Trophoblast cell (in vitro differentiated cells and primary cell): ENCODE results near the gene FGFR3.

Experiments
- DNase-seq, 2 donors: peaks; one replicate each; pipeline ENCODE4 v3.0.0-alpha.2; 2016
- H2AFZ ChIP-seq: 2 replicates; pipeline ENCODE4 v1.6.1; 2013; ENCODE audit warnings: low read length, moderate library complexity, mild to moderate bottlenecking; ENCODE audit not compliant: insufficient read depth, poor library complexity
- H2AK5ac ChIP-seq: 2 replicates; pipeline ENCODE4 v1.6.1; 2013; ENCODE audit warnings: mild to moderate bottlenecking, low read length
- H2BK120ac ChIP-seq: 2 replicates; pipeline ENCODE4 v1.6.1; 2013; ENCODE audit warnings: low read length, mild to moderate bottlenecking, moderate library complexity; ENCODE audit not compliant: insufficient read depth, poor library complexity
- H2BK12ac ChIP-seq: 2 replicates; pipeline ENCODE4 v1.6.1; 2013; ENCODE audit warnings: mild to moderate bottlenecking, low read length, moderate library complexity
- H2BK5ac ChIP-seq: 2 replicates; pipeline ENCODE4 v1.6.1; 2013; ENCODE audit warnings: low read length, low read depth, moderate library complexity, mild to moderate bottlenecking; ENCODE audit not compliant: poor library complexity
- H3K14ac ChIP-seq: 2 replicates; pipeline ENCODE4 v1.6.1; 2013; ENCODE audit warnings: mild to moderate bottlenecking, low read length
- H3K18ac ChIP-seq: 2 replicates; pipeline ENCODE4 v1.6.1; 2013; ENCODE audit warnings: mild to moderate bottlenecking, low read length
- H3K23ac ChIP-seq: 2 replicates; pipeline ENCODE4 v1.6.1; 2013; ENCODE audit warnings: low read length
- H3K27ac ChIP-seq: 2 replicates; pipeline ENCODE4 v1.5.1; 2013; ENCODE audit warnings: low read depth, mild to moderate bottlenecking, inconsistent platforms, low read length, moderate library complexity
- H3K27me3 ChIP-seq: 2 replicates; pipeline ENCODE4 v1.6.1; 2013; ENCODE audit warnings: inconsistent platforms, mild to moderate bottlenecking, low read length, moderate library complexity; ENCODE audit not compliant: insufficient read depth
- H3K36me3 ChIP-seq, 2 experiments: 1 replicate in 1 of 2; 2 replicates in 1 of 2; pipeline ENCODE4 v1.6.1; 2013; ENCODE audit warnings: low read length in 2 of 2, mild to moderate bottlenecking in 2 of 2, moderate library complexity in 1 of 2; ENCODE audit not compliant: insufficient read depth in 2 of 2, control insufficient read depth in 1 of 2
- H3K4ac ChIP-seq: 2 replicates; pipeline ENCODE4 v1.6.1; 2013; ENCODE audit warnings: low read depth, mild to moderate bottlenecking, low read length, moderate library complexity
- H3K4me1 ChIP-seq, 2 experiments: 1 replicate in 1 of 2; 2 replicates in 1 of 2; pipeline ENCODE4 v1.6.1; 2013; ENCODE audit warnings: low read length in 2 of 2, mild to moderate bottlenecking in 2 of 2, moderate library complexity in 1 of 2; ENCODE audit not compliant: insufficient read depth in 2 of 2, control insufficient read depth in 1 of 2
- H3K4me2 ChIP-seq: 2 replicates; pipeline ENCODE4 v1.6.1; 2013; ENCODE audit warnings: inconsistent platforms, mild to moderate bottlenecking, low read length, moderate library complexity
- H3K4me3 ChIP-seq: 2 replicates; pipeline ENCODE4 v1.5.1; 2013; ENCODE audit warnings: mild to moderate bottlenecking, low read depth, low read length, inconsistent platforms
- H3K79me1 ChIP-seq: one replicate; pipeline ENCODE4 v1.6.1; 2013; ENCODE audit warnings: low read length
- H3K79me2 ChIP-seq: 2 replicates; pipeline ENCODE4 v1.6.1; 2013; ENCODE audit warnings: low read length, mild to moderate bottlenecking; ENCODE audit not compliant: control insufficient read depth, insufficient read depth, poor library complexity
- H3K9ac ChIP-seq: 2 replicates; pipeline ENCODE4 v1.6.1; 2013; ENCODE audit warnings: mild to moderate bottlenecking, low read length
- H3K9me3 ChIP-seq: 2 replicates; pipeline ENCODE4 v1.6.1; 2013; ENCODE audit warnings: low read depth, mild to moderate bottlenecking, control low read depth, inconsistent platforms, low read length; ENCODE audit not compliant: insufficient read depth
- H4K12ac ChIP-seq: 2 replicates; pipeline ENCODE4 v1.6.1; 2013; ENCODE audit warnings: low read depth, mild to moderate bottlenecking, low read length, moderate library complexity
- H4K8ac ChIP-seq: 2 replicates; pipeline ENCODE4 v1.6.1; 2013; ENCODE audit warnings: low read depth, mild to moderate bottlenecking, low read length, moderate library complexity
- H4K91ac ChIP-seq: one replicate; pipeline ENCODE4 v1.6.1; 2013; ENCODE audit warnings: low read depth, mild to moderate bottlenecking, low read length, moderate library complexity
- WGBS: extraction: QIAGEN DNeasy Blood & Tissue Kit; methylation state at CpG from one replicate; pipeline ENCODE4 v1.1.7; 2013; ENCODE audit warnings: missing lambda C conversion rate; ENCODE audit not compliant: insufficient read length, insufficient coverage; ENCODE audit errors: extremely low coverage; 5-methylcytosine and 5-hydroxymethylcytosine counted together

The FGFR3 gene

DNA sequence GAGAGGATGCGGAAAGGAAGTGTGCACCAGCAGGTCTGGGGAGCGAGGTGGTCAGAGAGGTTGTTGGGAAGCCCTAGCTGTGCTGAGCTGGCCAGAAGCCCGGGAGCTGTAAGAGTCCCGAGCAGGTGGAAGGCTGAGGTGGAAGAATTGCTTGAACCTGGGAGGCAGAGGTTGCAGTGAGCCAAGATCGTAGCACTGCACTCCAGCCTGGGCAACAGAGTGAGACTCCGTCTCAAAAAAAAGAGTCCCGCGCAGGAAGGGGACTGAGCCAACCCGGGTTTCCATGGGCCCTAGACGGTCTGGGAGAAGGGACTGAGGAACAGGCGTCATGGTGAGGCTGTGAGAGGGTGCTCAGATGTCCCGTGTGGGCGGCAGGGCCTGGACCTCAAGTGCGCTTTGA lies 12.7 kb upstream of the FGFR3 start:
- Histone ChIP-seq H3K9me3 (peaks cover 2% of the 10 kb centered on the region), H3K14ac (no peak overlapping the region), H4K91ac (peak overlapping the region; percentile 29), H2AK5ac (peak overlapping the region; percentile 73), H3K4me3 (no peak overlapping the region), H3K27ac (no peak overlapping the region), H3K79me2 (no peaks in the 10 kb centered on the region), H3K79me1 (peaks cover 29% of the 10 kb centered on the region), H3K23ac (no peak overlapping the region), H3K27me3 (no peaks in the 10 kb centered on the region), H4K12ac (no peak overlapping the region), H3K4me2 (no peak overlapping the region), H2BK12ac (no peak overlapping the region), H4K8ac (no peak overlapping the region), H3K4me1 (peaks cover 31 to 42% of the 10 kb centered on the region in 2 experiments), H3K4ac (no peak overlapping the region), H3K36me3 (no peaks in the 10 kb centered on the region), H3K18ac (no peak overlapping the region), H2BK5ac (no peak overlapping the region), H3K9ac (no peak overlapping the region), H2BK120ac (no peak overlapping the region), H2AFZ (no peak overlapping the region)
- no peak for DNase-seq
- WGBS = no CpG with 5 or more reads among the region's 14 CpGs

DNA sequence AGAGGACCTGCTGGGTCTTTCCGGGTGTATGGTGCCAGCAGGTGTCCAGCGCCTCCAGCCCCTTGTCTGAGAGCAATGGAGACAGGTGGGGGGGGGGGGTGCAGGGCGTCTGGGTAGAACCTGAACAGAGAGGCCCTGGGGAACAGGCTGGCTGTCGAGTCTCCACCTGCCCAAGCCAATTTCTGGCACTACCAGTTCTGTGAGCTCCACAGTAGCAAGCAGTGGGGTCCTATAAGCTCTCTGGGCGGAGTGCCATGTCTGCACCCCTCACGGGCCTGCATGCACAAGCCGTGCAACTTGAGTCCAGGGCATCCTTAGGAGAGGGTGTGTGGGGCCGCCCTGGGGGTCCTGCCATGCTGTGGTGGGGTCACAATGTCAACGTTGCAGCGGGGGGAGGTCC lies 10.1 kb upstream of the FGFR3 start:
- no peak overlapping the region for H2AK5ac ChIP-seq
- H3K18ac ChIP-seq = no peak overlapping the region
- H4K12ac ChIP-seq = no peak overlapping the region
- H3K9ac ChIP-seq = no peak overlapping the region
- no peak overlapping the region for H3K27ac ChIP-seq
- no peak overlapping the region for H2AFZ ChIP-seq
- no peak overlapping the region for H2BK120ac ChIP-seq
- no peak overlapping the region for H3K4me2 ChIP-seq
- DNase-seq = no peak
- no peak overlapping the region for H3K14ac ChIP-seq
- H4K8ac ChIP-seq = no peak overlapping the region
- H3K79me1 ChIP-seq = peaks cover 10% of the 10 kb centered on the region
- no peaks in the 10 kb centered on the region for H3K27me3 ChIP-seq
- H3K79me2 ChIP-seq = no peaks in the 10 kb centered on the region
- no peak overlapping the region for H2BK12ac ChIP-seq
- no peak overlapping the region for H3K4me3 ChIP-seq
- peaks cover 13 to 24% of the 10 kb centered on the region in 2 experiments for H3K4me1 ChIP-seq
- no peak overlapping the region for H3K23ac ChIP-seq
- H3K9me3 ChIP-seq = peaks cover 2% of the 10 kb centered on the region
- no CpG with 5 or more reads among the region's 10 CpGs for WGBS
- H3K4ac ChIP-seq = no peak overlapping the region
- no peak overlapping the region for H4K91ac ChIP-seq
- H2BK5ac ChIP-seq = no peak overlapping the region
- H3K36me3 ChIP-seq = no peaks in the 10 kb centered on the region

GRCh38 chr4:1783970-1784369 lies 9.1 kb upstream of the FGFR3 start:
- Histone ChIP-seq H3K4ac (no peak overlapping the region), H3K4me3 (no peak overlapping the region), H2BK12ac (no peak overlapping the region), H3K79me2 (no peaks in the 10 kb centered on the region), H3K9me3 (peaks cover 2% of the 10 kb centered on the region), H4K8ac (no peak overlapping the region), H3K14ac (no peak overlapping the region), H3K79me1 (peaks cover 2% of the 10 kb centered on the region), H2AFZ (no peak overlapping the region), H3K27ac (no peak overlapping the region), H3K18ac (no peak overlapping the region), H2BK5ac (no peak overlapping the region), H2AK5ac (no peak overlapping the region), H3K4me2 (no peak overlapping the region), H3K9ac (no peak overlapping the region), H3K27me3 (no peaks in the 10 kb centered on the region), H3K23ac (no peak overlapping the region), H3K4me1 (peaks cover 7 to 16% of the 10 kb centered on the region in 2 experiments), H4K12ac (no peak overlapping the region), H2BK120ac (no peak overlapping the region), H3K36me3 (no peaks in the 10 kb centered on the region), H4K91ac (no peak overlapping the region)
- no CpG with 5 or more reads among the region's 12 CpGs for WGBS
- no peak for DNase-seq

DNA sequence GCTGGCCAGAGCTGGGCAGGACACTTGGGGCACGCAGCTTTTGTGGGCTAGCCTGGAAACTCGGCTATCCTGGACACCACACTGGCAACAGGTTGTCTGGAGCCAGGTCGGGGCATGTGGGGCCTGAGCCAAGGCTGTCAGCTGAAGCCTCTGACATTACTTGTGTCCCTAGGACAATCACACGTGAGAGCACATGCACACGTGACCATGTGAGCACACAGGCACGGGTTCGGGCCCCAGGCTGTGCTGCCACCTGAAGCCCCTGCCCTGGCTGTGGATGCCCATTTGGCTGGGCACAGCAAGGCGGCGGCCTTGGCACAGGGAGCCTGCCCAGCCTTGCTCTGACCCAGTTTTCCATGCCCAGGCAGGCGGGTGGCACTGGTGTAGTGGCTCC lies 8.7 kb upstream of the FGFR3 start:
- Histone ChIP-seq H2BK12ac (no peak overlapping the region), H3K27ac (no peak overlapping the region), H3K79me2 (no peaks in the 10 kb centered on the region), H2AK5ac (no peak overlapping the region), H4K12ac (no peak overlapping the region), H3K36me3 (no peaks in the 10 kb centered on the region), H2BK120ac (no peak overlapping the region), H4K91ac (no peak overlapping the region), H3K9me3 (peaks cover 2% of the 10 kb centered on the region), H4K8ac (no peak overlapping the region), H3K4me2 (no peak overlapping the region), H3K4me1 (peaks cover 7 to 11% of the 10 kb centered on the region in 2 experiments), H3K4ac (no peak overlapping the region), H3K79me1 (no peaks in the 10 kb centered on the region), H3K18ac (no peak overlapping the region), H3K27me3 (no peaks in the 10 kb centered on the region), H3K23ac (no peak overlapping the region), H3K14ac (no peak overlapping the region), H2AFZ (no peak overlapping the region), H3K9ac (no peak overlapping the region), H3K4me3 (peak overlapping the region; percentile 4), H2BK5ac (no peak overlapping the region)
- no peak for DNase-seq
- no CpG with 5 or more reads among the region's 10 CpGs for WGBS
